ENCODE data around the gene ASIC1.

ASIC1 gene

DNA sequence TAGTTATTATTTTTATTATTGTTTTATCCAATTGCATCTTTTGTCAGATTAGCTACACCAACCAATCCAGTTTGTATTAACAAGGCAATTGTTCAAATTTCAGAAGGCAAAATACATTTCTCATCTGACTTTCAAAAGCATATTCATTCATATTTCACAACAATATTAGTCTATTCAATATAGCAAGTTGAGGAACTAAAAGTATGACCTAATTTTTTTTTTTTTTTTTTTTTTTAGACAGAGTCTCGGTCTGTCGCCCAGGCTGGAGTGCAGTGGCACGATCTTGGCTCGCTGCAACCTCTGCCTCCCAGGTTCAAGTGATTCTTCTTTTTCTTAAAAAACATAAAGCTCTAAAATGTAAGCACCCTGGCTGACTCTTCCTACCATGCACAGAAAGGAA is 71.9 kb downstream of the ASIC1 start:
- no peak for DNase-seq (ENCODE audit: extremely low read depth, low read depth)
- TF ChIP-seq, protein P1, sequence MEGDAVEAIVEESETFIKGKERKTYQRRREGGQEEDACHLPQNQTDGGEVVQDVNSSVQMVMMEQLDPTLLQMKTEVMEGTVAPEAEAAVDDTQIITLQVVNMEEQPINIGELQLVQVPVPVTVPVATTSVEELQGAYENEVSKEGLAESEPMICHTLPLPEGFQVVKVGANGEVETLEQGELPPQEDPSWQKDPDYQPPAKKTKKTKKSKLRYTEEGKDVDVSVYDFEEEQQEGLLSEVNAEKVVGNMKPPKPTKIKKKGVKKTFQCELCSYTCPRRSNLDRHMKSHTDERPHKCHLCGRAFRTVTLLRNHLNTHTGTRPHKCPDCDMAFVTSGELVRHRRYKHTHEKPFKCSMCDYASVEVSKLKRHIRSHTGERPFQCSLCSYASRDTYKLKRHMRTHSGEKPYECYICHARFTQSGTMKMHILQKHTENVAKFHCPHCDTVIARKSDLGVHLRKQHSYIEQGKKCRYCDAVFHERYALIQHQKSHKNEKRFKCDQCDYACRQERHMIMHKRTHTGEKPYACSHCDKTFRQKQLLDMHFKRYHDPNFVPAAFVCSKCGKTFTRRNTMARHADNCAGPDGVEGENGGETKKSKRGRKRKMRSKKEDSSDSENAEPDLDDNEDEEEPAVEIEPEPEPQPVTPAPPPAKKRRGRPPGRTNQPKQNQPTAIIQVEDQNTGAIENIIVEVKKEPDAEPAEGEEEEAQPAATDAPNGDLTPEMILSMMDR (IDR thresholded peaks at IDR 0.05; ENCODE audit: low read depth, low read length), result no peak

DNA sequence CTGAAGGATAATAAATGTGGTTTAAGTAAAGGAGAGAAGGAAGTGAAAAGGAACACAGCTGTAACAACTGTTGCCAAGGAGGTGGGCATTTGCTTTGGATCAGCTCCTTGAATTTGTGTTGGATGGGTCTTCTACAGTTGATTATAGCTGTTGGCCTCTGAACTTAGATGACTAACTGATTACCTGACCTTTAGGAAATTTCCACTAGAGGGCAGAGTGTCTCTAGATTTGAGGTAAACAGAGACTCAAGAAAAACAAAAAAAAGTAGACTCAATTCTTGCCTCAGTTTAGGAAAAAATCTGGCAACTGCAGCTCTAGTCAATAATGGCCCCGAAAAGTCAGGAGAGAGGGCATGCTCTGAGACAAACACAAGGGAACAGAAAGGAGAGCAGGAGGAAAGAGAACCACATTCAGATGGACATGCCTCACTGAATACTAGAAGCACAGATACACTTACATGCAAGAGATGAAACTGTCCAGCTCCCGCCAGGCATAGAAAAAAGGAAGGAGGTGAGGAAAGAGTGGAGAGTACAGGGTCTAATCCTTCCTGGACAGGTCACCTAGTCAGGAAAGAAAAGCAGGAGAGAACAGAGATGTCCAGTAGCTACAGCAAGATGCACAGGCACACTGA is 75.2 kb downstream of the ASIC1 start:
- TF ChIP-seq, protein P1 (IDR thresholded peaks at IDR 0.05; ENCODE audit: low read depth, low read length), result peak; percentile 42
- DNase-seq (ENCODE audit: extremely low read depth, low read depth), result peak; percentile 19
